ENCODE measurements around the gene OXTR. TPM values are rescaled to one million over a fixed set of nuclear protein-coding genes. Genes with fewer than 3 reads are reported as not detected.

OXTR gene
- total and polyA plus RNA-seq, 4 donors: 0.49 to 3.5 (median 1.9) TPM

- TF ChIP-seq CTCF (IDR thresholded peaks at IDR 0.05; ENCODE audit: control extremely low read depth, extremely low read depth): no peak
- no peaks in the 10 kb centered on the region for H3K27me3 ChIP-seq (ENCODE audit: control insufficient read depth in 3 of 3, insufficient read depth in 3 of 3, low read length in 2 of 3)
- no peaks in the 10 kb centered on the region for H3K36me3 ChIP-seq (ENCODE audit: control insufficient read depth in 4 of 4, insufficient read depth in 4 of 4, low read length in 4 of 4)
- peak in 2 of 3 donors; percentile 6 to 15 for DNase-seq
- H3K9ac ChIP-seq (ENCODE audit: insufficient read depth in 1 of 2, low read length in 2 of 2): no peak overlapping the region
- no peak for ATAC-seq (ENCODE audit: insufficient read depth, low FRiP score)
- H3K27ac ChIP-seq (ENCODE audit: low read depth in 1 of 2, low read length in 1 of 2): no peak overlapping the region
- H3K4me1 ChIP-seq (ENCODE audit: control insufficient read depth in 5 of 5, insufficient read depth in 5 of 5, low read length in 5 of 5): peaks cover 0 to 3% (median 0%) of the 10 kb centered on the region in 5 donors
- 80 to 83% methylated on average over 3 of the region's 3 CpGs for WGBS, 2 donors
- no peak overlapping the region for H3K4me3 ChIP-seq
- no peaks in the 10 kb centered on the region for H3K9me3 ChIP-seq (ENCODE audit: control insufficient read depth in 4 of 4, insufficient read depth in 3 of 4, low read length in 3 of 4)
Measured at GRCh38 chr3:8784676-8785435, 15.4 kb upstream of the OXTR start.

- TF ChIP-seq CTCF (IDR thresholded peaks at IDR 0.05; ENCODE audit: control extremely low read depth, extremely low read depth): no peak
- H3K9ac ChIP-seq (ENCODE audit: insufficient read depth in 1 of 2, low read length in 2 of 2): no peak overlapping the region
Measured at GRCh38 chr3:8780279-8780678, 10.9 kb upstream of the OXTR start.

GRCh38 chr3:8778475-8778874, 9.1 kb upstream of the OXTR start:
- peaks cover 0 to 2% (median 0%) of the 10 kb centered on the region in 4 donors for H3K9me3 ChIP-seq (ENCODE audit: control insufficient read depth in 4 of 4, insufficient read depth in 3 of 4, low read length in 3 of 4)
- peaks cover 0 to 2% (median 0%) of the 10 kb centered on the region in 5 donors for H3K4me1 ChIP-seq (ENCODE audit: control insufficient read depth in 5 of 5, insufficient read depth in 5 of 5, low read length in 5 of 5)
- DNase-seq (no peak), ATAC-seq (ENCODE audit: insufficient read depth, low FRiP score) (no peak)
- no peak overlapping the region for H3K4me3 ChIP-seq
- H3K36me3 ChIP-seq (ENCODE audit: control insufficient read depth in 4 of 4, insufficient read depth in 4 of 4, low read length in 4 of 4): no peaks in the 10 kb centered on the region
- peaks cover 0 to 3% (median 0%) of the 10 kb centered on the region in 3 donors for H3K27me3 ChIP-seq (ENCODE audit: control insufficient read depth in 3 of 3, insufficient read depth in 3 of 3, low read length in 2 of 3)
- no peak overlapping the region for H3K9ac ChIP-seq (ENCODE audit: insufficient read depth in 1 of 2, low read length in 2 of 2)
- no peak overlapping the region for H3K27ac ChIP-seq (ENCODE audit: low read depth in 1 of 2, low read length in 1 of 2)
- no peak for TF ChIP-seq CTCF (IDR thresholded peaks at IDR 0.05; ENCODE audit: control extremely low read depth, extremely low read depth)
- 90 to 93% methylated on average over 5 of the region's 5 CpGs for WGBS, 2 donors

More at GRCh38 chr3:8780279-8780678, 10.9 kb upstream of the OXTR start:
- Histone ChIP-seq H3K4me1 (ENCODE audit: control insufficient read depth in 5 of 5, insufficient read depth in 5 of 5, low read length in 5 of 5) (peaks cover 0 to 5% (median 0%) of the 10 kb centered on the region in 5 donors), H3K27ac (ENCODE audit: low read depth in 1 of 2, low read length in 1 of 2) (no peak overlapping the region), H3K4me3 (no peak overlapping the region), H3K9me3 (ENCODE audit: control insufficient read depth in 4 of 4, insufficient read depth in 3 of 4, low read length in 3 of 4) (peaks cover 0 to 2% (median 0%) of the 10 kb centered on the region in 4 donors), H3K27me3 (ENCODE audit: control insufficient read depth in 3 of 3, insufficient read depth in 3 of 3, low read length in 2 of 3) (peaks cover 0 to 3% (median 0%) of the 10 kb centered on the region in 3 donors), H3K36me3 (ENCODE audit: control insufficient read depth in 4 of 4, insufficient read depth in 4 of 4, low read length in 4 of 4) (no peaks in the 10 kb centered on the region)
- DNase-seq (no peak), ATAC-seq (ENCODE audit: insufficient read depth, low FRiP score) (no peak)

Measured in lung (tissue), 12 donors.